Medulla oblongata (tissue), 1 donor: ENCODE measurements around the gene AKAP11.

Experiments used
- DNase-seq: peaks from one replicate; pipeline ENCODE4 v3.0.0-alpha.2; 2015; ENCODE audit errors: extremely low spot score

AKAP11 gene

GRCh38 chr13:42329239-42329638 lies 57.3 kb downstream of the AKAP11 start:
- no peak for DNase-seq

GRCh38 chr13:42331009-42331408 lies 59.1 kb downstream of the AKAP11 start:
- DNase-seq: no peak

GRCh38 chr13:42333613-42334328 lies 61.8 kb downstream of the AKAP11 start:
- peak; percentile 28 for DNase-seq

- no peak for DNase-seq
Observed at GRCh38 chr13:42334329-42334706, 62.4 kb downstream of the AKAP11 start.

- DNase-seq: no peak
Observed at GRCh38 chr13:42337808-42338600, 66.1 kb downstream of the AKAP11 start.

GRCh38 chr13:42345367-42345766 lies 73.4 kb downstream of the AKAP11 start:
- no peak for DNase-seq

- DNase-seq: no peak
Observed at GRCh38 chr13:42348576-42348975, 76.6 kb downstream of the AKAP11 start.

- no peak for DNase-seq
Observed at GRCh38 chr13:42350141-42350540, 78.2 kb downstream of the AKAP11 start.

- peak; percentile 35 for DNase-seq
Observed at GRCh38 chr13:42354241-42355091, 82.5 kb downstream of the AKAP11 start.

- DNase-seq: no peak
Observed at GRCh38 chr13:42355092-42355485, 83.1 kb downstream of the AKAP11 start.

GRCh38 chr13:42355491-42356183 lies 83.7 kb downstream of the AKAP11 start:
- DNase-seq: no peak

GRCh38 chr13:42356184-42356575 lies 84.2 kb downstream of the AKAP11 start:
- no peak for DNase-seq

GRCh38 chr13:42360046-42360574 lies 88.2 kb downstream of the AKAP11 start:
- DNase-seq: no peak

GRCh38 chr13:42361701-42362100 lies 89.7 kb downstream of the AKAP11 start:
- DNase-seq: no peak

GRCh38 chr13:42363941-42364612 lies 92.1 kb downstream of the AKAP11 start:
- no peak for DNase-seq

GRCh38 chr13:42364613-42365000 lies 92.7 kb downstream of the AKAP11 start:
- no peak for DNase-seq

GRCh38 chr13:42367831-42368230 lies 95.9 kb downstream of the AKAP11 start:
- no peak for DNase-seq

GRCh38 chr13:42369071-42369797 lies 97.3 kb downstream of the AKAP11 start:
- DNase-seq: no peak

GRCh38 chr13:42370229-42370628 lies 98.3 kb downstream of the AKAP11 start:
- no peak for DNase-seq
